MG63 (cell line): ENCODE data around the gene RELN. TPM values are rescaled to one million over a fixed set of nuclear protein-coding genes. Genes with fewer than 3 reads are reported as not detected.

Experiments
- DNase-seq: peaks from one replicate; pipeline ENCODE4 v3.0.0-alpha.2; 2020
- H3K27me3 ChIP-seq: fragments of 250-450 bp; sonication (Bioruptor Pico); 2 replicates; pipeline ENCODE4 v1.5.1; 2020; ENCODE audit warnings: mild to moderate bottlenecking, moderate library complexity
- H3K36me3 ChIP-seq: fragments of 250-450 bp; sonication (Bioruptor Pico); 2 replicates; pipeline ENCODE4 v1.5.1; 2020; ENCODE audit warnings: mild to moderate bottlenecking, moderate library complexity
- H3K4me3 ChIP-seq: fragments of 250-450 bp; sonication (Bioruptor Pico); 2 replicates; pipeline ENCODE4 v1.5.1; 2020; ENCODE audit warnings: mild to moderate bottlenecking, moderate library complexity
- H3K9me3 ChIP-seq: fragments of 250-450 bp; sonication (Bioruptor Pico); 2 replicates; pipeline ENCODE4 v1.5.1; 2020; ENCODE audit warnings: mild to moderate bottlenecking, moderate library complexity
- total RNA-seq: library from RNA; depleted of rRNA; stranded (reverse); fragments of >200 nt; shearing (Covaris generic); gene quantifications from 2 replicates; pipeline ENCODE4 v1.2.3, GENCODE V29; 2014; ENCODE audit warnings: low replicate concordance

Gene RELN
- total RNA-seq, 1 experiment from 2014 or later, result 3.1 TPM

- H3K9me3 ChIP-seq, result no peaks in the 10 kb centered on the region
- H3K27me3 ChIP-seq, result no peaks in the 10 kb centered on the region
- DNase-seq, result no peak
- no peak overlapping the region for H3K4me3 ChIP-seq
- no peaks in the 10 kb centered on the region for H3K36me3 ChIP-seq
Measured at GRCh38 chr7:103966593-103967277, 22.7 kb downstream of the RELN start.

- H3K9me3 ChIP-seq, result no peaks in the 10 kb centered on the region
- no peaks in the 10 kb centered on the region for H3K36me3 ChIP-seq
- no peak overlapping the region for H3K4me3 ChIP-seq
- no peaks in the 10 kb centered on the region for H3K27me3 ChIP-seq
- DNase-seq, result no peak
Measured at GRCh38 chr7:103964269-103964668, 25.2 kb downstream of the RELN start.

- no peak for DNase-seq
- H3K9me3 ChIP-seq, result no peaks in the 10 kb centered on the region
Measured at GRCh38 chr7:103962070-103962469, 27.4 kb downstream of the RELN start.

DNA sequence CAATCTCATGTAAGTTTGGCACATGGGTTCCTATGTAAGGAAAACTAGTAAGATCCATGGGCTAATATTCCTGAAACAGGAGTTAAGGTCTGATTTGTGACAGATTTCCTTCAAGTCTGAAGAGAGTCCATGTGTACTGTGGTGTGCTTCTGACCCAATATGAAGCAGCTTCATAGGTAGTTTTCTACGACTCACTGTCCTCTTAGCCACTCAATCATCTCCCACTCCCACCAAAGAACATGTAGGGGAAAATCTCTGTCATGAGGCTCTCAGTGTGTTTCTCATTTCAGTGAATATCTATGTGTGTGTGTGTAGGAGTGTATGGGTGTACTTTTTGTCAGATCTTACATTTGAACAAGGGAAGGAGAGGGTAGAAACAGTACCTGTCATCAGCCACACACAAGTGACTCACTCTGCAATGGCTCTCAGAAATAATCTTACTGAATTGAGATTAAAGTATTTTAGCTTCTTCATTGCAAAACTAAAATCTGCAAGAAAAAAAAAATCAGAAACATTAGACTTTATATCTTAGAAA lies 31.1 kb downstream of the RELN start:
- Histone ChIP-seq H3K36me3 (no peaks in the 10 kb centered on the region), H3K27me3 (no peaks in the 10 kb centered on the region), H3K4me3 (no peak overlapping the region), H3K9me3 (no peaks in the 10 kb centered on the region)
- DNase-seq, result no peak

More at GRCh38 chr7:103962070-103962469, 27.4 kb downstream of the RELN start:
- no peak overlapping the region for H3K4me3 ChIP-seq
- no peaks in the 10 kb centered on the region for H3K27me3 ChIP-seq
- no peaks in the 10 kb centered on the region for H3K36me3 ChIP-seq

GRCh38 chr7:103955985-103956384 lies 33.5 kb downstream of the RELN start:
- H3K27me3 ChIP-seq, result no peaks in the 10 kb centered on the region
- H3K36me3 ChIP-seq, result no peaks in the 10 kb centered on the region
- no peak overlapping the region for H3K4me3 ChIP-seq
- DNase-seq, result no peak
- no peaks in the 10 kb centered on the region for H3K9me3 ChIP-seq

DNA sequence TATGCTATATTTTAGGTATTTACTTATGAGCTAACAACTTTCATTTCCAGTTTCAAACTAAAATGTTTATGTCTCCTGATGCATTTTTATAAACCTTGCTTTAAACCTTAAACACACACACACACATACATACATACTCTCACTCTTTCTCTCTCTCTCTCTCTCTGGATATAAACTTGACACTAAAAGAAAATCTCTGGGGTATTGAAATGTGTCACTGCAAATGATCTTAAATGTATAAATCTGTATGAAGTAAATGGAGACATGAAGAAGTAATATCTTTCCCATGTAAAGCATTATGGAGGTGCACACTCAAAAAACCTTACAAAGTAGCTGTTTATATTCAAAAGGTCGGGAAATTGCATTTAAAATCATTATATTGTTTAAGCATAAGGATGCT lies 37.0 kb downstream of the RELN start:
- no peaks in the 10 kb centered on the region for H3K36me3 ChIP-seq
- no peaks in the 10 kb centered on the region for H3K27me3 ChIP-seq
- no peak for DNase-seq
- no peaks in the 10 kb centered on the region for H3K9me3 ChIP-seq
- H3K4me3 ChIP-seq, result no peak overlapping the region

- Histone ChIP-seq H3K4me3 (no peak overlapping the region), H3K27me3 (no peaks in the 10 kb centered on the region), H3K9me3 (no peaks in the 10 kb centered on the region), H3K36me3 (no peaks in the 10 kb centered on the region)
- no peak for DNase-seq
Measured at GRCh38 chr7:103951311-103951710, 38.1 kb downstream of the RELN start.

GRCh38 chr7:103949374-103949773 lies 40.1 kb downstream of the RELN start:
- H3K36me3 ChIP-seq, result no peaks in the 10 kb centered on the region
- H3K27me3 ChIP-seq, result no peaks in the 10 kb centered on the region
- no peak overlapping the region for H3K4me3 ChIP-seq
- H3K9me3 ChIP-seq, result no peaks in the 10 kb centered on the region
- DNase-seq, result no peak

DNA sequence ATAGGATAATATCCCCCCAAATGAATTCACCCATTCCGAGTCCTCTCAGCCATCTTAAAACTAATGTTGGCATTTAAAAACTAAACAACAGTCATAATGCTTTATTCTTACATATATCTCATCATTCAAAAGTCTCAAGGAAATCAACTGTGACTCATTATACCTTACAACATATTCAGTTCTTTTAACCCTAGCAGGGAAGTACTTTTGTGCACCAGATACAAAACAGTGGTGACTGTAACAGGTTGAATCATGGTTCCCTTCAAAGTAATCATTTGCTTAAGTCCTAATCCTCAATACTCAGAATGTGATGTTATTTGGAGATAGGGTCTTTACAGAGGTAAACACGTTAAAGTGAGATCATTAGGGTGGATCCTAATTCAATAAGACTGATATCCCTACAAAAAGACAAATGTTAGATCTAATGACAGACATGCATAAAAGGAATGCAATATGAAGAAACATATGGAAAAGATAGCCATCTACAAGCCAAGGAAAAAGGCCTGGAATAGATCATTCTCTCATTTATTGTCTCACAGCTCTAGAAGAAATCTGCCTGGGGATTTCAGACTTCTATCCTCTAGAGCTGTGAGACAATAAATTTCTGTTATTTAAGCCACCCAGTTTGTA lies 42.3 kb downstream of the RELN start:
- no peaks in the 10 kb centered on the region for H3K36me3 ChIP-seq
- DNase-seq, result no peak
- H3K9me3 ChIP-seq, result no peaks in the 10 kb centered on the region
- H3K4me3 ChIP-seq, result no peak overlapping the region
- H3K27me3 ChIP-seq, result no peaks in the 10 kb centered on the region

- no peak for DNase-seq
- Histone ChIP-seq H3K36me3 (no peaks in the 10 kb centered on the region), H3K4me3 (no peak overlapping the region), H3K9me3 (no peaks in the 10 kb centered on the region), H3K27me3 (no peaks in the 10 kb centered on the region)
Measured at GRCh38 chr7:103944230-103944900, 45.1 kb downstream of the RELN start.

GRCh38 chr7:103941976-103942375 lies 47.5 kb downstream of the RELN start:
- Histone ChIP-seq H3K27me3 (no peaks in the 10 kb centered on the region), H3K4me3 (no peak overlapping the region), H3K9me3 (no peaks in the 10 kb centered on the region), H3K36me3 (no peaks in the 10 kb centered on the region)
- no peak for DNase-seq

GRCh38 chr7:103940382-103941268 lies 48.8 kb downstream of the RELN start:
- Histone ChIP-seq H3K27me3 (no peaks in the 10 kb centered on the region), H3K9me3 (no peaks in the 10 kb centered on the region), H3K36me3 (no peaks in the 10 kb centered on the region), H3K4me3 (no peak overlapping the region)
- no peak for DNase-seq

- DNase-seq, result no peak
- Histone ChIP-seq H3K36me3 (no peaks in the 10 kb centered on the region), H3K9me3 (no peaks in the 10 kb centered on the region), H3K4me3 (no peak overlapping the region), H3K27me3 (no peaks in the 10 kb centered on the region)
Measured at GRCh38 chr7:103937680-103938079, 51.8 kb downstream of the RELN start.

- Histone ChIP-seq H3K9me3 (no peaks in the 10 kb centered on the region), H3K36me3 (no peaks in the 10 kb centered on the region), H3K27me3 (no peaks in the 10 kb centered on the region), H3K4me3 (no peak overlapping the region)
- DNase-seq, result no peak
Measured at GRCh38 chr7:103936558-103936957, 52.9 kb downstream of the RELN start.

GRCh38 chr7:103934508-103934907 lies 55.0 kb downstream of the RELN start:
- DNase-seq, result no peak
- Histone ChIP-seq H3K27me3 (no peaks in the 10 kb centered on the region), H3K9me3 (no peaks in the 10 kb centered on the region), H3K4me3 (no peak overlapping the region), H3K36me3 (no peaks in the 10 kb centered on the region)

GRCh38 chr7:103932389-103932788 lies 57.1 kb downstream of the RELN start:
- Histone ChIP-seq H3K36me3 (no peaks in the 10 kb centered on the region), H3K4me3 (no peak overlapping the region), H3K27me3 (no peaks in the 10 kb centered on the region), H3K9me3 (no peaks in the 10 kb centered on the region)
- DNase-seq, result no peak

GRCh38 chr7:103929901-103930311 lies 59.6 kb downstream of the RELN start:
- DNase-seq, result no peak

More at GRCh38 chr7:103929901-103930311, 59.6 kb downstream of the RELN start:
- H3K4me3 ChIP-seq, result no peak overlapping the region
- H3K36me3 ChIP-seq, result no peaks in the 10 kb centered on the region
- no peaks in the 10 kb centered on the region for H3K9me3 ChIP-seq
- no peaks in the 10 kb centered on the region for H3K27me3 ChIP-seq
